PC-3 (cell line): ENCODE measurements around the gene LY86.

Experiments
- EZH2 ChIP-seq: fragments of 300-600 bp; sonication (generic); IDR thresholded peaks from one replicate; pipeline ENCODE4 v1.6.1; 2017; ENCODE audit warnings: antibody characterized with exemption, mild to moderate bottlenecking, low read length; ENCODE audit not compliant: unreplicated experiment
- EZH2phosphoT487 ChIP-seq: fragments of 300-600 bp; sonication (generic); IDR thresholded peaks from 2 replicates; pipeline ENCODE4 v1.6.1; 2018; ENCODE audit warnings: mild to moderate bottlenecking, antibody characterized with exemption, low read length, borderline replicate concordance
- TF ChIP-seq, protein P1 (sequence below): fragments of 300-600 bp; sonication (generic); conservative IDR thresholded peaks from 2 replicates; pipeline ENCODE4 v1.5.1; 2017; ENCODE audit warnings: antibody characterized with exemption, low read depth, mild to moderate bottlenecking, low read length

- TF ChIP-seq, protein P1, sequence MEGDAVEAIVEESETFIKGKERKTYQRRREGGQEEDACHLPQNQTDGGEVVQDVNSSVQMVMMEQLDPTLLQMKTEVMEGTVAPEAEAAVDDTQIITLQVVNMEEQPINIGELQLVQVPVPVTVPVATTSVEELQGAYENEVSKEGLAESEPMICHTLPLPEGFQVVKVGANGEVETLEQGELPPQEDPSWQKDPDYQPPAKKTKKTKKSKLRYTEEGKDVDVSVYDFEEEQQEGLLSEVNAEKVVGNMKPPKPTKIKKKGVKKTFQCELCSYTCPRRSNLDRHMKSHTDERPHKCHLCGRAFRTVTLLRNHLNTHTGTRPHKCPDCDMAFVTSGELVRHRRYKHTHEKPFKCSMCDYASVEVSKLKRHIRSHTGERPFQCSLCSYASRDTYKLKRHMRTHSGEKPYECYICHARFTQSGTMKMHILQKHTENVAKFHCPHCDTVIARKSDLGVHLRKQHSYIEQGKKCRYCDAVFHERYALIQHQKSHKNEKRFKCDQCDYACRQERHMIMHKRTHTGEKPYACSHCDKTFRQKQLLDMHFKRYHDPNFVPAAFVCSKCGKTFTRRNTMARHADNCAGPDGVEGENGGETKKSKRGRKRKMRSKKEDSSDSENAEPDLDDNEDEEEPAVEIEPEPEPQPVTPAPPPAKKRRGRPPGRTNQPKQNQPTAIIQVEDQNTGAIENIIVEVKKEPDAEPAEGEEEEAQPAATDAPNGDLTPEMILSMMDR: no peak
- no peak for TF ChIP-seq EZH2
- no peak for TF ChIP-seq EZH2phosphoT487
Observed at GRCh38 chr6:6543181-6543879, 45.2 kb upstream of the LY86 start.
